HCT116 (cell line): ENCODE measurements around the gene TPM3. TPM values are rescaled to one million over a fixed set of nuclear protein-coding genes. Genes with fewer than 3 reads are reported as not detected.

Source experiments
- ATAC-seq: fragments of 200-7000 bp; cut with Tn5 transposase; 2 replicates; pipeline ENCODE4 v1.9.1; 2020; ENCODE audit warnings: mild to moderate bottlenecking, moderate library complexity
- BruUV-seq: library from RNA; stranded (reverse); fragments of 400-500 nt; replicated peaks from 2 replicates; lab custom pipeline; 2021; lab: Mats Ljungman, UMichigan
- CTCF ChIA-PET: fragments of 300-600 bp; sonication (Branson Sonifier 250); formaldehyde crosslinking; loops from one replicate; lab custom pipeline; 2021; ENCODE audit warnings: antibody characterized with exemption; lab: Charles Lee
- POLR2A ChIA-PET: fragments of 300-600, 350-600 bp; sonication (Branson Sonifier 250); formaldehyde crosslinking; loops from one replicate; lab custom pipeline; 2021; ENCODE audit warnings: antibody characterized with exemption; lab: Charles Lee
- RAD21 ChIA-PET, 2 experiments: fragments of 300-600 bp; sonication (Branson Sonifier 250); formaldehyde crosslinking; loops; one replicate each; lab custom pipeline; 2023; ENCODE audit warnings: low total read pairs in 2 of 2; ENCODE audit not compliant: uncharacterized antibody in 2 of 2, unreplicated experiment in 2 of 2, low non-redundant PET in 1 of 2; lab: Charles Lee
- DNase-seq: peaks from one replicate; pipeline ENCODE4 v3.0.0-alpha.2; 2010; ENCODE audit warnings: low read depth, low spot score
- H2AFZ ChIP-seq: fragments of 200-600 bp; shearing (Covaris generic), sonication (generic); 2 replicates; pipeline ENCODE4 v1.6.1; 2017; ENCODE audit warnings: low read depth, mixed run types, mixed read lengths, antibody characterized with exemption, low read length; ENCODE audit not compliant: poor library complexity, severe bottlenecking
- H3K27ac ChIP-seq: 2 replicates; pipeline ENCODE4 v1.5.1; 2012; ENCODE audit warnings: low read depth, low read length
- H3K27me3 ChIP-seq: fragments of 200-600 bp; sonication (generic); 2 replicates; pipeline ENCODE4 v1.6.1; 2016; ENCODE audit warnings: mixed run types, low read length, mixed read lengths; ENCODE audit not compliant: insufficient read depth
- H3K36me3 ChIP-seq, 2 experiments: fragments of 200-500 bp in 1 of 2; fragments of 200-600 bp in 1 of 2; sonication (Bioruptor generic) in 1 of 2; sonication (generic) in 1 of 2; 2 replicates each; pipeline versions ENCODE4 v1.5.1 to v1.6.1; 2014 to 2016; ENCODE audit warnings: low read length in 2 of 2, inconsistent platforms in 1 of 2, mixed read lengths in 1 of 2, mixed run types in 1 of 2; ENCODE audit not compliant: insufficient read depth in 2 of 2, control insufficient read depth in 1 of 2
- H3K4me1 ChIP-seq, 2 experiments: fragments of 200-600 bp in 1 of 2; sonication (generic) in 1 of 2; 2 replicates each; pipeline versions ENCODE4 v1.5.1 to v1.6.1; 2012 to 2017; ENCODE audit warnings: low read length in 2 of 2, inconsistent platforms in 1 of 2, mild to moderate bottlenecking in 1 of 2, mixed read lengths in 1 of 2, mixed run types in 1 of 2, moderate library complexity in 1 of 2; ENCODE audit not compliant: insufficient read depth in 2 of 2, control insufficient read depth in 1 of 2
- H3K4me2 ChIP-seq: fragments of 200-600 bp; sonication (generic); 2 replicates; pipeline ENCODE4 v1.6.1; 2017; ENCODE audit warnings: mixed run types, low read length, mixed read lengths
- H3K4me3 ChIP-seq, 2 experiments: fragments of 200-600 bp in 1 of 2; sonication (generic) in 1 of 2; replicated peaks in 1 of 2; 2 replicates each; pipeline ENCODE4 v1.5.1; 2011 to 2016; ENCODE audit warnings: low read length in 2 of 2, control low read depth in 1 of 2, low read depth in 1 of 2, mild to moderate bottlenecking in 1 of 2, mixed read lengths in 1 of 2, mixed run types in 1 of 2
- H3K79me2 ChIP-seq: fragments of 200-600 bp; sonication (generic); 2 replicates; pipeline ENCODE4 v1.6.1; 2017; ENCODE audit warnings: mild to moderate bottlenecking, mixed run types, low read length, moderate library complexity, mixed read lengths; ENCODE audit not compliant: insufficient read depth
- H3K9ac ChIP-seq: fragments of 200-600 bp; sonication (generic); 2 replicates; pipeline ENCODE4 v1.6.1; 2016; ENCODE audit warnings: low read length, mixed read lengths
- H3K9me2 ChIP-seq: fragments of 200-600 bp; sonication (generic), shearing (Covaris generic); 2 replicates; pipeline ENCODE4 v1.6.1; 2017; ENCODE audit warnings: mixed run types, mild to moderate bottlenecking, moderate library complexity; ENCODE audit not compliant: insufficient read depth
- H3K9me3 ChIP-seq, 2 experiments: fragments of 200-500 bp in 1 of 2; fragments of 200-600 bp in 1 of 2; sonication (Bioruptor generic) in 1 of 2; sonication (generic) in 1 of 2; 2 replicates each; pipeline ENCODE4 v1.6.1; 2014 to 2017; ENCODE audit warnings: low read length in 2 of 2, mixed read lengths in 2 of 2, inconsistent platforms in 1 of 2, low read depth in 1 of 2, mild to moderate bottlenecking in 1 of 2, mixed run types in 1 of 2, moderate library complexity in 1 of 2; ENCODE audit not compliant: control insufficient read depth in 1 of 2, insufficient read depth in 1 of 2
- H4K20me1 ChIP-seq: fragments of 200-600 bp; sonication (generic), shearing (Covaris generic); 2 replicates; pipeline ENCODE4 v1.6.1; 2017; ENCODE audit warnings: mixed run types, mild to moderate bottlenecking, moderate library complexity; ENCODE audit not compliant: insufficient read depth
- CBX3 ChIP-seq: IDR thresholded peaks from 2 replicates; pipeline ENCODE4 v1.6.1; 2012; ENCODE audit warnings: low read depth
- CEBPB ChIP-seq: IDR thresholded peaks from 2 replicates; pipeline ENCODE4 v1.6.1; 2012; ENCODE audit warnings: low read depth
- CTCF ChIP-seq, 3 experiments: fragments of 200-600 bp in 1 of 3; sonication (generic) in 1 of 3; IDR thresholded peaks in 2 of 3; conservative IDR thresholded peaks in 1 of 3; 2 replicates each; pipeline ENCODE4 v1.5.1; 2012 to 2017; ENCODE audit warnings: low read depth in 2 of 3, low read length in 2 of 3, antibody characterized with exemption in 1 of 3, borderline replicate concordance in 1 of 3, control low read depth in 1 of 3, mild to moderate bottlenecking in 1 of 3, mixed read lengths in 1 of 3, mixed run types in 1 of 3, moderate library complexity in 1 of 3; ENCODE audit not compliant: insufficient read depth in 1 of 3
- EZH2phosphoT487 ChIP-seq: fragments of 200-600 bp; IDR thresholded peaks from 2 replicates; pipeline ENCODE4 v1.6.1; 2018; ENCODE audit warnings: antibody characterized with exemption, borderline replicate concordance
- FOSL1 ChIP-seq: IDR thresholded peaks from 2 replicates; pipeline ENCODE4 v1.6.1; 2012; ENCODE audit warnings: low read depth
- JUND ChIP-seq: IDR thresholded peaks from 2 replicates; pipeline ENCODE4 v1.6.1; 2012
- MAX ChIP-seq: IDR thresholded peaks from 2 replicates; pipeline ENCODE4 v1.6.1; 2012
- POLR2A ChIP-seq: IDR thresholded peaks from 2 replicates; pipeline ENCODE4 v1.7.0; 2011; ENCODE audit warnings: borderline replicate concordance; ENCODE audit not compliant: insufficient read depth, insufficient read length; ENCODE audit errors: extremely low read depth
- POLR2AphosphoS5 ChIP-seq: IDR thresholded peaks from 2 replicates; pipeline ENCODE4 v1.6.1; 2011; ENCODE audit warnings: mild to moderate bottlenecking, low read depth, low read length, moderate library complexity
- SIN3A ChIP-seq: IDR thresholded peaks from 2 replicates; pipeline ENCODE4 v1.6.1; 2012; ENCODE audit warnings: low read depth
- SRF ChIP-seq: IDR thresholded peaks from 2 replicates; pipeline ENCODE4 v1.6.1; 2012; ENCODE audit warnings: low read depth
- YY1 ChIP-seq: IDR thresholded peaks from 2 replicates; pipeline ENCODE4 v1.6.1; 2011; ENCODE audit warnings: low read length, low read depth, moderate library complexity, mild to moderate bottlenecking; ENCODE audit not compliant: insufficient replicate concordance; ENCODE audit errors: extremely low read depth
- ZNF274 ChIP-seq: fragments of 200-500 bp; sonication (Bioruptor generic); IDR thresholded peaks from 2 replicates; pipeline ENCODE4 v1.6.1; 2014; ENCODE audit warnings: mild to moderate bottlenecking, low read depth, low read length, inconsistent platforms
- intact Hi-C: fragments of 100-400 bp; cut with micrococcal nuclease; formaldehyde crosslinking; loops from 2 replicates; pipeline ENCODE4 v1.10.0; 2022
- total RNA-seq: library from RNA; stranded (reverse); gene quantifications from one replicate; pipeline ENCODE4 v1.2.1, GENCODE V29; 2021; ENCODE audit not compliant: unreplicated experiment

Gene TPM3
- total RNA-seq, 1 experiment from 2014 or later = 457 TPM

GRCh38 chr1:154223621-154224020 is 31.7 kb upstream of the TPM3 start:
- Histone ChIP-seq H2AFZ (no peak overlapping the region), H3K79me2 (peaks cover 93% of the 10 kb centered on the region), H3K9ac (no peak overlapping the region), H3K27ac (no peak overlapping the region), H3K4me3 (no peak overlapping the region), H3K4me1 (peaks cover 8 to 18% of the 10 kb centered on the region in 2 experiments; a peak in 3 of 4 replicates), H3K36me3 (peaks cover 11 to 27% of the 10 kb centered on the region in 2 experiments), H3K9me3 (no peaks in the 10 kb centered on the region), H3K27me3 (no peaks in the 10 kb centered on the region), H4K20me1 (peaks cover 13% of the 10 kb centered on the region; the same call in 1 of the 2 replicates), H3K4me2 (no peak overlapping the region), H3K9me2 (no peaks in the 10 kb centered on the region)
- ChIA-PET RAD21 (no interaction called here), CTCF (no interaction called here), POLR2A (interaction anchor here (0.6 kb wide), 1 partner anchor 649 kb away, joined by 3 read pairs; no protein-coding TSS in a partner anchor)
- no TSS peak for BruUV-seq
- no peak for DNase-seq
- no peak for ATAC-seq
- intact Hi-C loops = no loop called here
- TF ChIP-seq SRF (no peak), CEBPB (no peak), SIN3A (no peak), YY1 (no peak), MAX (no peak), POLR2A (no peak), EZH2phosphoT487 (no peak), POLR2AphosphoS5 (no peak), FOSL1 (no peak), JUND (no peak), CTCF (IDR thresholded peaks at IDR 0.05 in 2 of 3, conservative IDR thresholded peaks at IDR 0.05 in 1 of 3; ENCODE audit: borderline replicate concordance in 1 of 3, insufficient read depth in 1 of 3, low read depth in 2 of 3, low read length in 2 of 3) (no peak), ZNF274 (no peak), CBX3 (no peak)
